DMS114 treated with DMSO at 0.1 percent for 48 hours (cell line): ENCODE data around the gene ANO8.
"Not testable (repeated sequence)": the region's sequence is repeated elsewhere in the genome, so short reads cannot be mapped to it uniquely, and the experiment has no call there.

Experiments
- DNase-seq: peaks from one replicate; lab custom pipeline; 2025; ENCODE audit not compliant: unreplicated experiment; lab: John Stamatoyannopoulos, UW

Gene ANO8

DNA sequence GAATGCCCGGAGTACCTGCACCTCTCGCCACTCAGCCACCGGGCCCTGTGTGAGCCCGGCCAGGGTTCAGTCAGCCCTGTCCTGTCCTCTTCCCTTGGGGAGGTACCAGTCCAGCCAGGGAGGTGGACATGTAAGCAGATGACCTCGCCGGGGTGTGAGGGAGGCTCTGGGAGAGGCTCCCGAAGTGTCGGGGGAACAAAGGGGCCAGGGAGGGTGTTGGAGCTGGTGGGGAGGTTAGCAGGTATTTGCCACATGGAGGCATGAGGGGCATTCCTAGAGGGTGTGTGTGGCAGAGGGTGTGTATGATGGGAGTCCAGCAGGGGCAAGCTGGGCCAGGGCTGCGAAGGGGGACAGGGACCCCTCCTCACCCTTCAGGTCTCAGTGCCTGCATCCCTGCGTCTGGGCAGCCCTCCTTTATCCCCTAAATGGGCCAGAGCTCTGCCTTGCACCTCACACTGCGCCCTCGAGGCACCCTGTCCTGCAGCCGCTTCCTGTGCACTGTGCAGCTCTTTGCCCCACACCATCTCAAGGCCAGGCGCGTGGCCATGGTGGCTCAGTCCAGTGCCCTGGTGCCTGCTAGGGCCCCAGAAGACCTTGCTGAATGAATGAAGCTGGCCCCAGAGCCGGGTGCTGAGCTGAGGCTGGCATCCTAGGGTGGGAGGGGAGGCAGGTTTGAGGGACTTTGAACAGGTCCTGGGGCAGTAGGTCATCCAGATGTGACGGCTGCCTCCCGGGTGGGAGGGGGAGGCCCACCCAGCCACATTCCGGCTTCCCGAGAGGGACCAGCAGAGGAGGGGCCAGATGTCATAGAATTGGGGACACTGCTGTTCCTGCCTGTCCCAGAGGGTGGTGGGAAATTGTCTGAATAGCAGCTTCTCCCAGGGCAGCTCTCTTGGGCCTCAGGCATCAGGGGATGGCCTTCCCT lies 22.2 kb downstream of the ANO8 start:
- DNase-seq, result no peak

DNA sequence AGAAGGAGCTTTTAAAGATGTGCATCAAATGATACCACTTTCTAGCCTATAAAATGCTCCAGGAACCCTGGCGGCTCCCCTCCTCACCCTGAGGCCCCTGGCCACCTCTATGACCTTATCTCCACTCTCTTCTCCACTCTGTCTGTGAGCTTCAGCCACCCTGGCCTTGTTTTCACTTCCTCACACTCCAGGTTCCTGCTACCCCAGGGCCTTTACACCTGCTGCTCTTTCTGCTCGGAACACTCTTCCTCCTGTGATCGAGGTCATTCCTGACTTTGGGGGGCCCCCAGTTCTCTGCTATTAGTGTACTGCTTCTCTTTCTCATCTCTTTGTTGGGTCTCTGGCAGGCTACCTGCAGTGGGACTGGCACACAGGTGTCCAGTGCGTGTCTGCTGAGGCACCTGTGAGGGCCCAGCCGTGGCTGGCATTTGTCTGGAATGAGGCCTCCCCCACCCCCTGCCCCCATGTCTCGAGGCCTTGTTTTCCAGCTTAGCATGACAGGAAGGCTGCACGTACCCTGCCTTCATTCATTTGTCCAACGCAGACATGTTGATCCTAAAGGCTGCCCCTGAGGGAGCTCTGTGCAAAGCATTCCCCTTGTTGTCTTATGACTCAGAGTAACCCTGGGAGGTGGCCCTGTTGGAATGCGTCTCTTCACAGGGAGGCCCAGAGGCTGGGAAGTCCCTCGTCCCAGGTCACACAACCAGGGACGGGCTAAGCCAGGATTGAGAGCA lies 23.0 kb downstream of the ANO8 start:
- no peak for DNase-seq

- DNase-seq, result no peak
Observed at GRCh38 chr19:17309965-17310461, 24.6 kb downstream of the ANO8 start.

- peak; percentile 99 for DNase-seq
Observed at GRCh38 chr19:17309198-17309964, 25.3 kb downstream of the ANO8 start, which contains the start of gene DDA1. TSS of gene DDA1 (plus strand) at chr19:17309563. CDS start at chr19:17309655, 92 bp downstream.

DNA sequence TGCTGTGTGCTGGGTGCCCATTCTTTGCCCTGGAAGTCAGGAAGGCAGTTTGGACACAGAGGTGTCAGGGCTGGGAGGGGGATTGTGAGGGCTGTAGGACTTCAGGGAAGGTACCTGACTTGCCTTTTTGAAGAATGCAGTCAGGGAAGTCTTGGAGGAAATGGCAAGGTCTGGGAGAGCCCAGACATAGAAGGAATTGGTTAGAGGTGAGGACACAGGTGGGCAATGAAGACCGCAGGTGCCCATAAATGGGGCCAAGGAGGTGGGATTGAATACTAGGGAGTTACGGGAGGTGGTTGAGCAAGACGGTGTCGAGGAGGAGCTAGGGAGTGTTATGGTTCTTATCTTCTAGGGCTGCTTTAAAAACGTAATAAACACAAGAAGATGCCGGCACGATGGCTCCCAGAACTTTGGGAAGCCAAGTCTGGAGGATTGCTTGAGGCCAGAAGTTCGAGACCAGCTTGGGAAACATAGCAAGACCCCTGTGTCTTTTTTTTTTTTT lies 26.7 kb downstream of the ANO8 start:
- no peak for DNase-seq

DNA sequence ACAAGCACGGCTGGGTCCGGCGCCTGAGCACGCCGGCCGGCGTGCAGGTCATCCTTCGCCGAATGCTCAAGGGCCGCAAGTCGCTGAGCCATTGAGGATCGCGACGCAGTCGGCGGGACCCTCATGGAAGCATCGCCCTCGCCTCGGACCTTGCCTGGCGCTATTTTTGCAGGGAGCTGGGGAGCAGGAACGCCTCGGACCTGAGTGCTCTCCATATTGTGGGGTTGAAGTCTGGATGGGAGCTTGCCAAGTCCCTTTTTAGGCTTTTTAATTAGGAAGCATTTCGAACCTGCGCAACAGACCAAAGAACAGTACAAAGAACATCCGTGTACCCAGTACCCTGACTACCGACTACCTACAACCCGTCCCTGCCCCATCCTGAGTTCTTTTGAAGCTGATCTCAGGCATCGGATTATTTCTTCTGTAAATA lies 28.4 kb downstream of the ANO8 start:
- peak; percentile 59 for DNase-seq

- DNase-seq, result peak; percentile 98
Observed at GRCh38 chr19:17305517-17306284, 29.0 kb downstream of the ANO8 start, which contains the start of gene MRPL34. TSS of gene MRPL34 (plus strand) at chr19:17305872. CDS start at chr19:17305893, 21 bp downstream.

DNA sequence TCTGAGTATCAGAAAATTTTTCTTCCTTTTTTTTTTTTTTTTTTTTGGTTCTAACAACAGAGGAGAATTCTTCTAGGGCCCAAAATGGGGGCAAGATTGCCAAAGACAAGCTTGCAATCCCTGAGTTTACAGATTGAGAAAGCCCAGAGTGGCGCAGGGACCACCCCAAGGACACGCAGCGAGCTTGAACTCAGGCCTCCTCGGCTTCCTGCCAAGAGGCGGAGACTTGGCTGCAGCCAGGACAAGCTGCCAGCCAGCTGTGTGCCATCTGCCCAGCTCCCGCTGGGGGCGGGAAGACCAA lies 29.5 kb downstream of the ANO8 start:
- DNase-seq, result no peak

DNA sequence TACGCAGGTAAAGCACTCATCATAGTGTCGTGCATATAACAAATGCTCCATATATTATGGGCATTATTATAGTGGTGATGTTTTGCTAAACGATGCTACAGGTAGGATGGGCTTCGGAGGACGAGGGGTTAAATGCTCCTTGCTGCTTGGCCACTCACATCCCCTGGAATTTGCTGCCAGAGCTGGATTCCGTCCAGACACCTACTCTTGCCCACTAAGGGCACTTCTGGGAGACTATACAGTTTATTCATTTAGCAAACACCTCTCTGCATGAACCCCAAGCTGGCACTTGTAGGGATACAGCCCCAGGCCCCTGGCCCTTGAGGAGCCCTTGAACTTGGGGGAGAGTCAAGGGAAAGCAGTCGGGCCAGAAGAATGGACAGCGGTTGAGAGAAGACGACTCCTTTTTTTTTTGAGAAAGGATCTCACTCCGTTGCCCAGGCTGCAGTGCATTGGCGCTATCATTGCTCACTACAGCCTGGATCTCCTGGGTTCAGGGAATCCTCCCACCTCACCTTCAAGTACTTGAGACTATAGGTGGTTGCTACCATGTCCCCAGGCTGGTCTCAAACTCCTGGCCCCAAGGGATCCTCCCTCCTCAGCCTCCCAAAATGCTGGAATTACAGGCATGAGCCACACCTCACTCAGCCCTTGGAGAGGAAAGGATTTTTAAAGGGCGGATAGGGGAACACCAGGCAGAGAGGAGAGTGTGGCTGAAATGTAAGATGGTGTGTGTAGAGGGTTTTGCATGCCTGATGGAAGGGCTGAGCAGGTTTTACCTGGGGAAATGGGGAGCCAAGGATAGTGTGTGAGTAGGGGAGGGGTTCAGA lies 30.1 kb downstream of the ANO8 start:
- DNase-seq, result no peak

- no peak for DNase-seq
Observed at GRCh38 chr19:17303940-17304267, 30.8 kb downstream of the ANO8 start.

- DNase-seq, result peak; percentile 91
Observed at GRCh38 chr19:17303167-17303939, 31.3 kb downstream of the ANO8 start, which contains the start of gene ABHD8. TSS of gene ABHD8 (minus strand) at chr19:17303425. CDS start at chr19:17301616, 1,809 bp downstream.

- no peak for DNase-seq
Observed at GRCh38 chr19:17302391-17303166, 32.1 kb downstream of the ANO8 start.

- no peak for DNase-seq
Observed at GRCh38 chr19:17300992-17301619, 33.5 kb downstream of the ANO8 start.

- DNase-seq, result no peak
Observed at GRCh38 chr19:17296976-17297375, 37.7 kb downstream of the ANO8 start.

DNA sequence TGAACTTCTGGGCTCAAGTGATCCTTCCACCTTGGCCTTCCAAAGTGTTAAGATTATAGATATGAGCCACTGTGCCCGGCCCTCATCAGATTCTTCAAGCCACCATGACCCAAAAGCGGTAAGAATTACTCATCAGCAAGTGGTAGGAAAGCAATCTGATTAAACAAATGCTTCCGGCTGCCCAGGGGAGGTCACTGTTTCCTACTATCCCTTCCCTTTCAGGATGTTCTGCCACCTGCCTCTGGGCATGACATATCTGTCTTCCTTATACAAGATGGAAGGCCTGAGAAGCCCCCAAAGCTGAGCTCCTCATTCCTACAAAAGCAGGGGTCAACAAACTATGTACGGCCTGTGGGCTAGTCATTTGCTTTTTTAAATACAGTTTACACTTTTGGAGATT lies 38.4 kb downstream of the ANO8 start:
- no peak for DNase-seq

- not testable (repeated sequence) for DNase-seq
Observed at GRCh38 chr19:17295551-17295950, 39.1 kb downstream of the ANO8 start.
